GM12875 (cell line): ENCODE measurements around the gene DECR2.

Source experiments
- H3K4me3 ChIP-seq: one replicate; pipeline ENCODE4 v1.5.1; 2011; ENCODE audit warnings: low read depth, low read length, control low read depth
- TF ChIP-seq, protein P1 (sequence below): IDR thresholded peaks from 2 replicates; pipeline ENCODE4 v1.5.1; 2011; ENCODE audit warnings: low read depth, mild to moderate bottlenecking, control low read depth, inconsistent platforms, low read length, moderate library complexity, borderline replicate concordance; ENCODE audit not compliant: insufficient read depth

The DECR2 gene

DNA sequence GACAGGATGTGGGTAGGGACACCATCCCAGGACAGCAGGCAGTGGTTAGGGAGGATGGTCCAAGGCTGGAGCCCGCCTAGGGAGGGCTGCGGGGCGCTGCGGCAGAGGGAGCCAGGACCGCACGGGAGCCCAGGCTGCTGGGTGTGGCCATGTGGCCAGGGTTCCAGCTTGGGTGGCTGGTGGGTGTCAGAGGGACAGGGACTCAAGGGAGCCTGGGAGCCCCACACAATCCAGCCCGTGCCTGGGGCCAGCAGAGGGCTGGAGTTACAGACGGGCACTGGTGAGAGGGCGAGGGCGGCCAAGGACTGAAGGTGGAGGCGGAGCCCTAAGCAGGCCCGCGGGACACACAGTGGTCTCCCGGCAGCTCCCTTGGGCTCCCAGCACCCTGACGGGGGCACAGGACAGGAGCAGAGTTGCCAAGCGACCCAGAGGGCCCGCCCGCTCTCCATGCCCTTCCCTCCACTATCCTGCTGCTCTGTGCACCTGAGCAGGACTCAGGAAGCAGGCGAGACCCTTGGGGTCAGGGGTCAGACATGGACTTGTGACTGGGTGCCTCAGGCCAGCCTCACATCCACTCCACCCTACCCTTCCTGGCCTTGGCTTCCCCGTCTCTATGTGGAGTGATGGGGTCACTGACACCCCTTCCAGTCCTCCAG lies 38.4 kb upstream of the DECR2 start:
- TF ChIP-seq, protein P1, sequence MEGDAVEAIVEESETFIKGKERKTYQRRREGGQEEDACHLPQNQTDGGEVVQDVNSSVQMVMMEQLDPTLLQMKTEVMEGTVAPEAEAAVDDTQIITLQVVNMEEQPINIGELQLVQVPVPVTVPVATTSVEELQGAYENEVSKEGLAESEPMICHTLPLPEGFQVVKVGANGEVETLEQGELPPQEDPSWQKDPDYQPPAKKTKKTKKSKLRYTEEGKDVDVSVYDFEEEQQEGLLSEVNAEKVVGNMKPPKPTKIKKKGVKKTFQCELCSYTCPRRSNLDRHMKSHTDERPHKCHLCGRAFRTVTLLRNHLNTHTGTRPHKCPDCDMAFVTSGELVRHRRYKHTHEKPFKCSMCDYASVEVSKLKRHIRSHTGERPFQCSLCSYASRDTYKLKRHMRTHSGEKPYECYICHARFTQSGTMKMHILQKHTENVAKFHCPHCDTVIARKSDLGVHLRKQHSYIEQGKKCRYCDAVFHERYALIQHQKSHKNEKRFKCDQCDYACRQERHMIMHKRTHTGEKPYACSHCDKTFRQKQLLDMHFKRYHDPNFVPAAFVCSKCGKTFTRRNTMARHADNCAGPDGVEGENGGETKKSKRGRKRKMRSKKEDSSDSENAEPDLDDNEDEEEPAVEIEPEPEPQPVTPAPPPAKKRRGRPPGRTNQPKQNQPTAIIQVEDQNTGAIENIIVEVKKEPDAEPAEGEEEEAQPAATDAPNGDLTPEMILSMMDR: no peak
- no peak overlapping the region for H3K4me3 ChIP-seq

DNA sequence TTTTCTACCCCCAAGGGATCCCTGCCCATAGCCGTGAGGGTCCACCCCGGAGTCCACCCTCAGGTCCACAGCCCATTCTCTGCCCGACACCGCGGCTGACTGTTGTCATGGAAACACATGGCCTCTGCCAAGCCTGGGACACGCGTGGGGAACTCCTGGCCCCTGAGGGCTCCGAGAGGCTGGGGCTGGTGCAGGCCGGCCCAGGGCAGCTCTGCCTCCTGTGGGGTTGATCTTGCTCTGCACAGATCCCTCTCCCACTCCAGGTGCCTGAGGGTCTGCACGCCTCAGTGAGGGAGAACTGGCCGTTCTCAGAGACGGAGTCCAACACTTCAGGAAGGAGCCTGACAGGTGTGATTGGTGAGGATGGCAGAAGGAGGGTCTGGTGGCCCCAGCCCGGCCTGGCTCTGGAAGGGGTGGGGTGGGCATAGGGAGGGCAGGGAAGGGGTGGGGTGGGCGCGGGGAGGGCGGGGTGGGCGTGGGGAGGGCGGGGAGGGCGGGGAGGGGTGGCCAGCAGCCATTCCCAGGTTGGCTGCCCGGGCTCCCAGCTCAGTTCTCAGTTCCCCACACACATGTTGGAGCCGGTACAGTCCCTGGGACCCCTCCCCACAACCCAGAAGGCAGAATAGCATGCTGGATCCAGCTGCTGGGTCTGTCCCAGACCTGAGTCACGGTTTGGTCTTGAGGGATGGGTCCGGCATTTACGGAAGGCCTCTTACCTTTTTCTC lies 37.8 kb upstream of the DECR2 start:
- H3K4me3 ChIP-seq: no peak overlapping the region
- TF ChIP-seq, protein P1: no peak

DNA sequence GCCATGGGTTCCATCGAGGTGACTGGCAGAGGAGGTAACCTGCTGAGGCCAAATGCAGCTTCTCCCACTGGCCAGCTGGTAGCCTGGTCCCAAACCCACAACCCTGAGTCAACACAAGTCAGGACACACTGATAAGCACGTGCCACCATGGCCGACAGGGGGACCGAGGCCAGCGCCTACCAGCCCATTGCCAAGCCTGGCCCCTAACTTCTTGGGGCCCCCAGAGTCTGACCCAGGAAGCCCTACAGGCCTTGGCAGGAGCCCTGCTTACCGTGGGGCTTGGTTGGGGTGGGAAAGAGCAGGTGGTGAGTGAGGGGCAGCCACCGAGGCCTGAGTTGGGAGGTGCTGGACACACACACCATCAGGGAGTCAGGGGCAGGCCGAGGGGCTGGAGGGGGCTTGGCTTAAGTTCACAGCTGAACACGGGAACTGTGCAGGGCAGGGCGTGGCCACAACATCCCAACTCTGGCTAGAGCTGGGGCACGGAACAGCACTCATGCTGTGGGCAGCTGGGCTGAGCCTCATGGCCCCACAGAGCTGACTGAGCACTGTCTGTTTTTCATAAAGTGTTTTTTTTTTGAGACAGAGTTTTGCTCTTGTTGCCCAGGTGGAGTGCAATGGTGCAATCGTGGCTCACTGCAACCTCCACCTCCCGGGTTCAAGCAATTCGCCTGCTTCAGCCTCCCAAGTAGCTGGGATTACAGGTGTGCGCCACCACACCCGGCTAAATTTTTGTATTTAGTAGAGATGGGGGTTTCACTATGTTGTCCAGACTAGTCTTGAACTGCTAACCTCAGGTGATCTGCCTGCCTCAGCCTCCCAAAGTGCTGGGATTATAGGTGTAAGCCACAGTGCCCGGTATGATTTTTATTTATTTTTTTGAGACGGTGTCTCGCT lies 36.8 kb upstream of the DECR2 start:
- TF ChIP-seq, protein P1: no peak
- H3K4me3 ChIP-seq: no peak overlapping the region

DNA sequence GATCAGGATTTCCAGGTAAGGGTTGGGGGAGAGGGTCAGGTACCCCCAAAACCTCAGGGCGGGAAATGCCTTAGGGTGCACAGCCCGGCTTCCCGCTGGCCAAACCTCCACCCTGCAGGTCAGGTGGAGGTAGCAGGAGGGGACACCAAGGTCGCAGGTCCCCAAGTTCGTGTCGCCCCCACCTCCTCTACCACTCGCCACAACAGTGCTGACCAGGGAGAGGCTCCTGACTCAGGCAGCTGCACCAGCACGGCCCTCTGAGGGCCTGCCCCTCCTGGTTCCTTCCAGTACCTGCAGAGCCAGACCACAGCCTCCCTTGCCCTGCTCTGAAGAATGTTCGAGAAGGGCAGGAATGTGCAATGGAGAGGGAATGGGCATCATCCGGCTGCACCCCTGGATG lies 35.2 kb upstream of the DECR2 start:
- TF ChIP-seq, protein P1: no peak
- H3K4me3 ChIP-seq: no peak overlapping the region

DNA sequence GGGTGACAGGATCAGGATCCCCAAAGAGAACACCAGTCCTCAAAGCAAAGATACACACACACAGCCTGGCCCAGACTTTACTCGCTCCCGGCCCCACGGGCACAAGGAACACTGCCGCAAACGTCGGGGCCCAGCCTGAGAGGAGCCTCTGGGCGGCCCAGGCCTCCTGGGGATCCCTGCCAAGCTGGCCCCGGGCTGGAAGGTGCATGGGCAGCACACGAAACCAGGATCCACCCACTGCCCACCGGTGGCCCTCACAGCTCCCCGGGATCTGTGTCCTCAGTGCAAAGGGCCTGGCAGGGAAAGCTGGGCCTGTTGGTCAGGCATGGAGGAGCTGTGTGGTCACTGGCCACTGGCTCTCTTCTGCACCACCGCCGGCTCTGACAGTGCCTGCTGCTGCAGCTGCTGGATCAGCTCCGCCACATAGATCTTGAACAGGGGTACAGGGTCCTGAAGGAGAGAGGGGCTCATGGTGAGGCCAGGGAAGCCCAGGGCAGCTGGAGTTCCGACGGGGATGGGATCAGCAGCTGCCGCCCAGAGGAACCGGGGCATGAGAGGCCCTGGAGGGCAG lies 34.3 kb upstream of the DECR2 start:
- TF ChIP-seq, protein P1: no peak

DNA sequence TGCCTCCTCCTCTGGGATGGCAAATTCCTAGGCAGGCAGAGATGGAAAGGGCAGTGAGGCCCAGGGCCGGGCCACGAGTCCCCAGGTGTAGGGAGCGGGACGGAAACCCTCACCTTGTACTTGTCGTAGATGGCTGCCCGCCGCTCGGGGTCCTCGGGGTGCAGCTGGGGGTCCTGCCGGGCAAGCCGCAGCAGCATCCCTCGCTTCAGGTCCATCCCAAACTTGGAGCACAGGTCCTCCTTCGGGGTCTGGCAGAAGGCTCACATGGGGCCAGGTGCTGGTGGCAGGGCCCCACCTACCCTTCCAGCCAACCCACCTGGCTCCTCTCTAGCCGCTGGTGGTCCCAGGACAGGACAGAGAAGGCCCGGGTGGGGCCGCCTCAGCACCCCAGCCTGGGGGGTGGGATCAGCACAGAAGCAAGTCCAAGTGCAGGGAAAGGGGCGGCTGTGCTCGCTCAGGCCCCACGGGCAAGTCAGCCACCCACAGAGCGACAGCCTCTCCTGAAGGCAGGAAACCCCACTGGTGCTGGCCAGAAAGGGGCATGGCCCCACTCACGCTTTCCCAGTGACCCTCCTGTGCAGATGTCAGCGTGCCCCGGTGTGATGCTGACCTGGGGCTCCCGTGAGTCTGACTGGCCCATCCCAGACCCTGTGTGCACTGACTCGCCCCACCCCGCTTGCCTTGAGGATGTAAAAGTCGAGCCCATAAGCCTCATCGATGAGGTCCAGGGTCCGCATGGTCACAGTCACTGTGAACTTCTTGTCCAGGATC lies 33.1 kb upstream of the DECR2 start:
- H3K4me3 ChIP-seq: no peak overlapping the region
- TF ChIP-seq, protein P1: no peak

More for the DNA sequence above, 34.3 kb upstream of the DECR2 start:
- no peak overlapping the region for H3K4me3 ChIP-seq
